ENCODE data around the gene DYRK4.

Gene DYRK4

DNA sequence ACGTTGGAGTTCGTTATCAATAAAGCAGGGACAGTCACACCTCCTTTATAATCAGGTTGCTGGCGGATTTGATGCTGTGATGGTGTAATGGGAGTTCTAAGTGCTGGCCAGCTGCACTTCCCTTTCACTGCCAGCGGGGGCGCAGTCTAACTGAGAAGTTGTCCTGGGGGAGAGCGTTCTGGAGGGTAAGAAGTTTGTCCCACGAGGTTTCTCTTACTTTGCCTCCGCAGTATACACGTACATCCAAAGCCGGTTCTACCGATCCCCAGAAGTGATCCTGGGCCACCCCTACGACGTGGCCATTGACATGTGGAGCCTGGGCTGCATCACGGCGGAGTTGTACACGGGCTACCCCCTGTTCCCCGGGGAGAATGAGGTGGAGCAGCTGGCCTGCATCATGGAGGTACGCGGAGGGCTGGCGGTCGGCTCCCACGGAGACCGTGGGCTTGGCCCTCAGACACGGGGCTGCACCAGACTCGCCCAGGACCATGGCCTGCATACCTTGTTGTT lies 42.7 kb downstream of the DYRK4 start:
- intact Hi-C loops (cut with DNase I): loop anchor here (10.0 kb wide), 1 partner anchor 150 kb away; no protein-coding TSS in a partner anchor
- peak; percentile 72 to 95 (median 85) for DNase-seq

- intact Hi-C loops (cut with DNase I): loop anchor here (10.0 kb wide), 1 partner anchor 148 kb away; no protein-coding TSS in a partner anchor
- no peak for DNase-seq
Observed at GRCh38 chr12:4607056-4607455, 45.0 kb downstream of the DYRK4 start.

GRCh38 chr12:4609071-4609470 lies 47.1 kb downstream of the DYRK4 start:
- no peak for DNase-seq
- intact Hi-C loops (cut with DNase I): loop anchor here (10.0 kb wide), 1 partner anchor 146 kb away; no protein-coding TSS in a partner anchor

- intact Hi-C loops (cut with DNase I): loop anchor here (5.0 kb wide), 1 partner anchor 37 kb away; the partner anchor contains the start of genes AKAP3 and NDUFA9
- no peak for DNase-seq
Observed at GRCh38 chr12:4610481-4610880, 48.5 kb downstream of the DYRK4 start.

DNA sequence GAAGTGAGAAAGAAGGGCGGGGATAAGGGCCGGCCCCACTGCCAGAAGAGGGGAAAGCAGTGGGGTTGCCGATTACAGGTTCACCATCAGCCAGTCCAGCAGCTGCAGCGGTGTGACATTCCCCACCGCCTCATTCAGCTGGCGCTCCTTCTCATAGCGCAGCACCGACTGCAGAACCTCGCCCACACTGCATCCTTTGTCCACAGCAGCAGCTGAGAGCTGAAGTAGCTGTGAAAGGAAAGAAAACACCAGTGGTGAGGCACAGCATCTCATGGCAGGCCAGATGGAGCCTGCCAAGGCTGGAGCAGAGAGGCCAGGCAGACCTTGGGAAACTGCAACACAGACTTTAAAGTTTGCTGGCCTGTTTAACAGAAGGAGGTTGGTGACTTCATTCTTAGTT lies 53.7 kb downstream of the DYRK4 start:
- intact Hi-C loops (cut with DNase I): no loop called here
- peak in 34 of 42 donors; percentile 7 to 66 (median 33) for DNase-seq

DNA sequence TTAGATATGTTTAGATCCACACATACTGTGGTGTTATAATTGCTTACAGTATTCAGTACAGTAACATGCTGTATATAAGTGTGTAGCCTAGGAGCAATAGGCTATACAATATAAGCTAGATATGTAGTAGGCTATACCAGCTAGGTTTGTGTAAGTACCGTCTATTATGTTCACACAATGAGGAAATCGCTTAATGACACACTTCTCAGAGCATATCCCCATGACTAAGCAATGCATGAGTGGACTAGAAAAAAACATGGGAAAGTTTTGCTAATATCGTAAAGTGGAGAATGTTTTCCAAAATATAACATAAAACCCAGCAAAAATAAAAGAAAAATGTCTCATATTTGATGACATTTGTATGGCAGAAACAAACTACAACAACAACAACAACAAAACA lies 59.5 kb downstream of the DYRK4 start:
- intact Hi-C loops (cut with DNase I): no loop called here
- DNase-seq: no peak

DNA sequence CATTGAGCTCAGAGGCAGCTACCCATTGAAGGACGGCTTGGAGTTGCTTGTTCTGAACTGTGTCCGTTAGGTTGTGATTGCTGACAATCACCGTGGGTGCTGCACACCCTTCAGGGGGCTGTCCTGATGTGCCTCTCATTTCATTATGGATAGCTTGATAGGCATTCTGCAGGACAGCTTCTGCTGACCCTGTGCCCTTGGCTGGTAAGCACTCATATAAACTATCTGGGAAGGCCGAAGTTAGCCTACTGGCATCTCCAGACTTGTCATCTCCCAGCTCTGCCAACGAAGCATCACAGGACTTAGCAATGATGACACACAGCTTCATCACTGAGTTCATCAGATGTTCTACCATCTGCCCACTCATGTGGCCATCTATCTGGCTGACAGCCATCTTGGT lies 64.5 kb downstream of the DYRK4 start:
- DNase-seq: no peak
- intact Hi-C loops (cut with DNase I): no loop called here

DNA sequence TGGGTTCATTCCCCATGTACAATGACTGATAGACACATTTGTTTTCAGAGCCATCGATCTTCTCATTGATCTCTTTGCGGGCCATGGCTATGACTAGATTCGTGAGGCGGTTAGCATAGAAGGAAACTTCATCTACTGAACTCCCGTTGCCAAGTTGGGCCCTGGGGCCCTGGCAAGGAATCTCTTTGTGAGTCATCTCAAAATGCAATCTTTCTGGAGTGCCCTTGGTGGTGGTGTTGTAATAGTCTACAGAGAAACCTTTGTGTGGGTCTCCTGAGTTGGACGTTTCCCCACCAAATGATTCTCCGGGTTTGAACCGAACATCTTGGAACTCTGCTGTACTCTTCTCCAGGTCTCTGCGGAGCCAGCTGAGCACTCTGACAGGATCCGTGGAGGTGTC lies 66.4 kb downstream of the DYRK4 start:
- DNase-seq: no peak
- intact Hi-C loops (cut with DNase I): no loop called here

GRCh38 chr12:4630262-4630661 lies 68.3 kb downstream of the DYRK4 start:
- intact Hi-C loops (cut with DNase I): no loop called here
- no peak for DNase-seq

DNA sequence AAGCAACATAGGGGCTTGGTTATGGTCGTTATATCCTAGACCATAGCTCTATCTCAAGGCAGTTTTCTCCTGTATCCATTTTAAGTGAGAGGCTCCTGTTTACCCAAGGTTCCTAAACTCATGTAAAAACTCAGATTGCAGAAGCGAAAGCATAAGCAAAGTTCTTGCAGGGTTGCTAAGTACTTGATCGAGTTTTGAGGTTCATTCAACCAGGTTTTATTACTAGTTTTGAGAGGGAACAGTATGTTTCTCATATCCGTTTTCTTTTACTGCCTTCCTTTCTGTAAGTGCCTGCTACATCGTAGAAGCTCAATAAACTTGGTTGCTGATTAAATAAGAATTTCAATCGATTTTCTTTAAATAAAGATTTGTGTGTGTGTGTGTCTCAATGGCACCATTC lies 81.7 kb downstream of the DYRK4 start:
- intact Hi-C loops (cut with DNase I): no loop called here
- no peak for DNase-seq

DNA sequence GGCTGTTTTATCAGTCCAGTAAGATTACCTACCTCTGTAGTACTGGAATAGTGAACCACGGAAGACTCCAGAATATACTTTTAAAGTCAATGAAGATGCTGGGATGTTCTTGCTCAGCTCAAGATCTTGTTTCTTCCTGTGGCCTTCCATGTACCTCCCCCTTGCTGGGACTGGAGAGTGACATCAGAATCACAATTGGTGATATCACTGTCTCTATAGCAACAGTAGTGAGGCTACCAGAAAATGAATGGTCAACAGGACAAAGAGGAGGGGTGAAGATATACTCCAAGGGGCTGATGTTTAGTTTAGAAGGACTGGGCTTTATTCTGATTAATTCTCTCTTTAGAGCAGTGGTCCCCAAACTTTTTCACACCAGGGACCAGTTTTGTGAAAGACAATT lies 83.0 kb downstream of the DYRK4 start:
- DNase-seq: no peak
- intact Hi-C loops (cut with DNase I): loop anchor here (5.0 kb wide), 1 partner anchor 33 kb away; no protein-coding TSS in a partner anchor

- intact Hi-C loops (cut with DNase I): loop anchor here (5.0 kb wide), 1 partner anchor 36 kb away; no protein-coding TSS in a partner anchor
- no peak for DNase-seq
Observed at GRCh38 chr12:4648104-4648500, 86.1 kb downstream of the DYRK4 start.

DNA sequence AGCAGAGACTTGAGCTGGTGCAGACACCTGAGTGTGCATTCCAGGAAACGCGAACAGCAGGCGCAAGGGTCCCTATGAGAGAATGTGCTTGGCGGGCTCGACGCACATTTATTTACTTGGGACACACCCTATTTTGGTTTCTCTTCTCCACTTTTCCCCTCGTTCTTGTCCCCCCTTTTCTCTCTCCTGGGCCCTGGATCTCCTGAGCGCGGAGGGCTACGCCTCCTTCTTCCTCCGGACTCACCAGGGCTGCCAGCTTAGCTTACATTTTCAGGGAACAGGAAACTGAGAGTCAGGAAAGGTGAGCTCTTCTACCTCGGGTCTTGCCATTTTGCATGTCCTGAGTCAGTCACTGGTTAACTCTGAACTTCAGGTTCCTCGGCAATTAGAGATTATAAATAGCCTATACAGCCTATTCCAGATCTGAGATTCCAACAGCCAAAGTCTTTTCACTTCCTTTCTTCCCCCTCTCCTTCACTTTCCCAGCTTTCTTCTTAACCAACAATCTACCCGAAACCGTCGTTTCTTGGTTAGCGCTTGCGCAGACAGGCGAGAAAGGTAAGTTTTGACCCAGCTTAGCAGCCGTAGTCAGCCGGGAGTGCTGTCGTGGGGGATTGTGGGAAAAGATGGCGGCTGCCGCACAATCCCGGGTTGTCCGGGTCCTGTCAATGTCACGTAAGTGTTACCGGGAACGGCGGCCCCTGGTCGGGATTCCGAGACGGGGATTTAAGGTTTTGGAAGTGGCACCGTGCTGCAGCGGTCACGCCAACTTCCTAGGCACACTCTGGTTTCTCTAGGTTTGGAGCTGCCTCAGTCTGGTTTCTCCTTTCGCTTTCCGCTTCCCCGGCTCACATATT lies 86.7 kb downstream of the DYRK4 start, which contains the start of the genes AKAP3 and NDUFA9:
Gene AKAP3 (minus strand): TSS at position 551 of the 857 bp plus-strand sequence. CDS start 10,855 bp downstream, outside the sequence.
Gene NDUFA9 (plus strand): TSS at position 614 of the 857 bp plus-strand sequence. CDS start 13 bp downstream, at position 627.
- DNase-seq: peak; percentile 75 to 95 (median 86)
- intact Hi-C loops (cut with DNase I): loop anchor here (5.0 kb wide), 1 partner anchor 36 kb away; no protein-coding TSS in a partner anchor

DNA sequence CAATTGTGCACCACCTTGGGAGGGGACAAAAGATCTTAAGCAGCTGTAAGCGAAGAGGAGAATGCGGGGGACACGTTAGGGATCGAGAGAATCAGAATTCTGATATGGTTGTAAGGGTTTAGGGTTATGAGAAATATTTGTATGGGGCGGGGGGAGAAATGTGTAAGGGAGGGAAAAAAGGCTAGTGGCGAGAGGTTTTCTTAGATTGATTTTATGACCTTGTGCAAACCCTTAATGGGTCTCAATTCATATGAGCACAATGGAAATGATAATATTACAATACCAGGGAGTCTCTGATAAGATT lies 87.3 kb downstream of the DYRK4 start:
- intact Hi-C loops (cut with DNase I): loop anchor here (5.0 kb wide), 1 partner anchor 37 kb away; no protein-coding TSS in a partner anchor
- no peak for DNase-seq

DNA sequence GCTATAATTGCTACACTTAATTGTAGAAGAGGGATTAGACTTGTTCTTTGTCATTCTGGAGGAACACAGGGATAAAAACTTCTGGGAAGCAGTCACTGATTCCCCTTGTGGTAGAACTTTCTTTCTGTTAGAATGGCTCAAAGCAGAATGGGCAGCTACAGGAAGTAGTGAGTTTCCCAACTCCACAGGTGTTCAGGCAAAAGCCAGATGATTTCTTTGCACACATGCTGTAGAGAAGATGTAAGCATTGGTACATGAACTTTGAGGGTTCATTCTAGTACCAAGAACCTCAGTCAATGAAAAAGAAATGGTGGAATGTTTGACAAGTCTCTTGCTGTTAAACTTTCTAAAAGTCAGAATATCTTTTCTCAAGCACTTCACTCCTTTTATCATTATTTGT lies 91.2 kb downstream of the DYRK4 start:
- intact Hi-C loops (cut with DNase I): no loop called here
- DNase-seq: no peak

- intact Hi-C loops (cut with DNase I): no loop called here
- DNase-seq: no peak
Observed at GRCh38 chr12:4653691-4654090, 91.7 kb downstream of the DYRK4 start.
